Parathyroid adenoma (tissue), 2 donors: ENCODE data around the gene ARHGAP6.

ENCODE experiments used
- H2AFZ ChIP-seq: fragments of 300-600 bp; sonication (generic); one replicate; pipeline ENCODE4 v1.7.0; 2017; ENCODE audit warnings: antibody characterized with exemption, mild to moderate bottlenecking
- H3K27ac ChIP-seq: fragments of 300-600 bp; sonication (generic); one replicate; pipeline ENCODE4 v1.7.0; 2017
- H3K27me3 ChIP-seq: fragments of 300-600 bp; sonication (generic); one replicate; pipeline ENCODE4 v1.7.0; 2017; ENCODE audit warnings: low read length; ENCODE audit not compliant: control insufficient read depth, insufficient read depth
- H3K36me3 ChIP-seq: fragments of 300-600 bp; sonication (generic); one replicate; pipeline ENCODE4 v1.7.0; 2017; ENCODE audit warnings: low read length; ENCODE audit not compliant: control insufficient read depth, insufficient read depth
- H3K4me1 ChIP-seq: fragments of 300-600 bp; sonication (generic); one replicate; pipeline ENCODE4 v1.7.0; 2017; ENCODE audit warnings: control low read depth
- H3K4me2 ChIP-seq: fragments of 300-600 bp; sonication (generic); one replicate; pipeline ENCODE4 v1.7.0; 2017; ENCODE audit warnings: low read length
- H3K4me3 ChIP-seq: fragments of 300-600 bp; sonication (generic); one replicate; pipeline ENCODE4 v1.7.0; 2017; ENCODE audit warnings: low read depth, low read length
- H3K79me2 ChIP-seq: fragments of 300-600 bp; sonication (generic); one replicate; pipeline ENCODE4 v1.7.0; 2017; ENCODE audit warnings: control low read depth
- H3K9ac ChIP-seq: fragments of 300-600 bp; sonication (generic); one replicate; pipeline ENCODE4 v1.7.0; 2017; ENCODE audit warnings: mild to moderate bottlenecking
- H3K9me3 ChIP-seq: fragments of 300-600 bp; sonication (generic); one replicate; pipeline ENCODE4 v1.7.0; 2017; ENCODE audit warnings: low read length; ENCODE audit not compliant: control insufficient read depth
- TF ChIP-seq, protein P1 (sequence below): fragments of 300-600 bp; sonication (generic); IDR thresholded peaks from one replicate; pipeline ENCODE4 v1.7.0; 2017; ENCODE audit warnings: antibody characterized with exemption, mild to moderate bottlenecking
- donor health status: primary hyperparathyroidism.

ARHGAP6 gene

DNA sequence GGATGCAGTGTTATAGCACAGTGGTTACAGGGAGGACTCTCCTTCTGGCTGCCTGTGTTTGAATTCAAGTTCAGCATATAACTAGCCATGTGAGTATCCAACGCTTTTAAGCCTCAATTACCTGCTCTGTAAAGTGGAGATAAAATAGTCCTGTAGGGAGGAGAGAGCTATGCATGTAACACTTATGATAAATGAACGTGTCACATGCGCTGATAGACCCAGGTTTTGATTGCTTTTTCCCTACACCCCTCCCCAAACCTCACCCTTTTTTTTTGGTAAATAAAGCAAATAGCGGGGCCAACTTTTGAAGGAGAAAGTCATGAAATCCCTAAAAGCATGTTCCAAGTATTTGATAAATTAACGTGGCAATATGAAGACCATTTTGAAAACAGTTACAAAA lies 392.9 kb downstream of the ARHGAP6 start:
- TF ChIP-seq, protein P1, sequence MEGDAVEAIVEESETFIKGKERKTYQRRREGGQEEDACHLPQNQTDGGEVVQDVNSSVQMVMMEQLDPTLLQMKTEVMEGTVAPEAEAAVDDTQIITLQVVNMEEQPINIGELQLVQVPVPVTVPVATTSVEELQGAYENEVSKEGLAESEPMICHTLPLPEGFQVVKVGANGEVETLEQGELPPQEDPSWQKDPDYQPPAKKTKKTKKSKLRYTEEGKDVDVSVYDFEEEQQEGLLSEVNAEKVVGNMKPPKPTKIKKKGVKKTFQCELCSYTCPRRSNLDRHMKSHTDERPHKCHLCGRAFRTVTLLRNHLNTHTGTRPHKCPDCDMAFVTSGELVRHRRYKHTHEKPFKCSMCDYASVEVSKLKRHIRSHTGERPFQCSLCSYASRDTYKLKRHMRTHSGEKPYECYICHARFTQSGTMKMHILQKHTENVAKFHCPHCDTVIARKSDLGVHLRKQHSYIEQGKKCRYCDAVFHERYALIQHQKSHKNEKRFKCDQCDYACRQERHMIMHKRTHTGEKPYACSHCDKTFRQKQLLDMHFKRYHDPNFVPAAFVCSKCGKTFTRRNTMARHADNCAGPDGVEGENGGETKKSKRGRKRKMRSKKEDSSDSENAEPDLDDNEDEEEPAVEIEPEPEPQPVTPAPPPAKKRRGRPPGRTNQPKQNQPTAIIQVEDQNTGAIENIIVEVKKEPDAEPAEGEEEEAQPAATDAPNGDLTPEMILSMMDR: no peak
- Histone ChIP-seq H3K27ac (no peak overlapping the region), H3K4me3 (no peak overlapping the region), H3K4me1 (no peaks in the 10 kb centered on the region), H2AFZ (no peak overlapping the region), H3K9me3 (no peaks in the 10 kb centered on the region), H3K27me3 (no peaks in the 10 kb centered on the region), H3K79me2 (no peaks in the 10 kb centered on the region), H3K4me2 (no peak overlapping the region), H3K9ac (no peak overlapping the region), H3K36me3 (no peaks in the 10 kb centered on the region)

DNA sequence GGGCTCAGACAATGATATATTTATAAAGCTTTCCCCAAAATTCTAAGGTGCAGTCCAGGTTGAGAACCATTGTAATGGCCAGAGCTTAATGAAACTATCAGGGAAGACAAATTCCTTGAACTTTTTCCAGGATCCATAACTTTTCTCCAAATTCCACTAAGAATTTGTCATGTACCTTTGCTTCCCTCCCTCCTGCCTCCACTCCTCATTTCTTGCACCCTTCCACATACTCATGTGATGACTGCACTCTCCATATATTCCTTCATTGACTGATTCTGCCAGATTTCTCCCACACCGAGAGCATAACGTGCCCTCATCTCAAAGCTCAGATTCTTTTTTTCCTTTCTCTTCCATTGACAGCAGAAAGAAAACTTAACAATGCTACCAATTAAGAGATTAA lies 393.4 kb downstream of the ARHGAP6 start:
- Histone ChIP-seq H3K27ac (no peak overlapping the region), H3K27me3 (no peaks in the 10 kb centered on the region), H3K36me3 (no peaks in the 10 kb centered on the region), H3K4me2 (no peak overlapping the region), H3K4me1 (no peaks in the 10 kb centered on the region), H3K9ac (no peak overlapping the region), H3K9me3 (no peaks in the 10 kb centered on the region), H2AFZ (no peak overlapping the region), H3K4me3 (no peak overlapping the region), H3K79me2 (no peaks in the 10 kb centered on the region)
- TF ChIP-seq, protein P1: no peak

DNA sequence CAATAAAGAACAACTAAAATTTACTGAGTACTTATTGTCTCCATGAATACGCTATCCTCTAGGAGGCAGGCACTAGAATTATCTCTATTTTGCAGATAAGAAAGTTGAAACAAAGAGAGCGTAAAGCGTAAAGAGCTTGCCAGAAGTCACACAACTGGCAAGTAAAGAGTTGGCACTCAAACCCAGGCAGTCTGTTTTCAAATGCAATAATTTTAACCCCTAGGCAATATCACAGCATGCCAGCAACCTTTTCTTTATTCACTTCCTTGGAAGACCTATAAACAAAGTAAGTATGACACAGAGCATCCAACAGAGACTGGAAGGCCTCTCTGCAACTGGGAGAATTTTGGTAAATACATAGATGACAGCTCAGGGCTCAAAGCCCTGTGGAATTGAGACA lies 395.7 kb downstream of the ARHGAP6 start:
- Histone ChIP-seq H3K27me3 (no peaks in the 10 kb centered on the region), H2AFZ (no peak overlapping the region), H3K27ac (no peak overlapping the region), H3K36me3 (no peaks in the 10 kb centered on the region), H3K9ac (no peak overlapping the region), H3K79me2 (no peaks in the 10 kb centered on the region), H3K4me3 (no peak overlapping the region), H3K4me1 (no peaks in the 10 kb centered on the region), H3K9me3 (no peaks in the 10 kb centered on the region), H3K4me2 (no peak overlapping the region)
- TF ChIP-seq, protein P1: no peak

DNA sequence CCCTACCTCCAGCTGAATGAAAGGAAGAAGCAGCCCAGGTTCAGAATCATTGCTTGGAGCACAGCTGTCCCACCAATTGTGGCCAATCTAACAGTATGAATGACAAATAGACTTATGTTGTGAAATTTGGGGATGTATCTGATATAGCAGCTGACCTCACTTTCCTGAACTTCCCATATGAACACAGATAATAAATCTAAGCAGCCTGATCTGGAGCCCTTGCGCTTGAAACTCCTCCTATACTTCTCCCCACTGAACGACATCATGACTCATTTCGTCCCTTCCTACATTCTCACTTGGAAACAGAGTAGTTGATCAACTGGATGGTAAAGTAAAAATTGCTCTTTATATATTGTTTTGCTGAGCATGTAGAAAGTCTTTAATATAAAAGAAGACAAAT lies 396.7 kb downstream of the ARHGAP6 start:
- H3K9me3 ChIP-seq: no peaks in the 10 kb centered on the region
- no peak overlapping the region for H3K9ac ChIP-seq
- no peaks in the 10 kb centered on the region for H3K4me1 ChIP-seq
- TF ChIP-seq, protein P1: no peak
- H3K27me3 ChIP-seq: no peaks in the 10 kb centered on the region
- H3K79me2 ChIP-seq: no peaks in the 10 kb centered on the region
- no peak overlapping the region for H3K27ac ChIP-seq
- no peak overlapping the region for H3K4me3 ChIP-seq
- H3K4me2 ChIP-seq: no peak overlapping the region
- H2AFZ ChIP-seq: no peak overlapping the region
- no peaks in the 10 kb centered on the region for H3K36me3 ChIP-seq

DNA sequence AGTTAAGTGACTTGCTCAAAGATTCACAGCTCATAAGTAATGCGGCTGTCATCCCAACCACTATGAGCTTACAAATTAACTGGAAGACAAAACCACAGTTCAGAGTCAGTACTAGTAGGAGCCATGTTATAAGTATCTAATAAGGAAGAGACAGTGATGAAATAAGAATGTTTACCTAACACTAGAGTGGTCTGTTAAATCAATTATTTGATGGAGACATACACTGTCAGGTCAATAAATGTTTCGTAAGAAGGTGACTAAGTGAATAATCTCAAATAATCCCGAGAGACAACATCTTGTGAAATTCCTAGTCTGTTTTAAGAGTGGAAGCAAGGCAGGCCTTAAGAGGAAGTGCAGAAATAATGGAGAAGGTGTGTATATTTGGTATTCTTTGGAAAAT lies 398.3 kb downstream of the ARHGAP6 start:
- no peak overlapping the region for H3K4me2 ChIP-seq
- H3K4me3 ChIP-seq: no peak overlapping the region
- TF ChIP-seq, protein P1: no peak
- no peaks in the 10 kb centered on the region for H3K4me1 ChIP-seq
- no peaks in the 10 kb centered on the region for H3K36me3 ChIP-seq
- H2AFZ ChIP-seq: no peak overlapping the region
- no peaks in the 10 kb centered on the region for H3K27me3 ChIP-seq
- H3K9ac ChIP-seq: no peak overlapping the region
- H3K9me3 ChIP-seq: no peaks in the 10 kb centered on the region
- no peak overlapping the region for H3K27ac ChIP-seq
- H3K79me2 ChIP-seq: no peaks in the 10 kb centered on the region
